ENCODE measurements around the gene SMKR1.

DNA sequence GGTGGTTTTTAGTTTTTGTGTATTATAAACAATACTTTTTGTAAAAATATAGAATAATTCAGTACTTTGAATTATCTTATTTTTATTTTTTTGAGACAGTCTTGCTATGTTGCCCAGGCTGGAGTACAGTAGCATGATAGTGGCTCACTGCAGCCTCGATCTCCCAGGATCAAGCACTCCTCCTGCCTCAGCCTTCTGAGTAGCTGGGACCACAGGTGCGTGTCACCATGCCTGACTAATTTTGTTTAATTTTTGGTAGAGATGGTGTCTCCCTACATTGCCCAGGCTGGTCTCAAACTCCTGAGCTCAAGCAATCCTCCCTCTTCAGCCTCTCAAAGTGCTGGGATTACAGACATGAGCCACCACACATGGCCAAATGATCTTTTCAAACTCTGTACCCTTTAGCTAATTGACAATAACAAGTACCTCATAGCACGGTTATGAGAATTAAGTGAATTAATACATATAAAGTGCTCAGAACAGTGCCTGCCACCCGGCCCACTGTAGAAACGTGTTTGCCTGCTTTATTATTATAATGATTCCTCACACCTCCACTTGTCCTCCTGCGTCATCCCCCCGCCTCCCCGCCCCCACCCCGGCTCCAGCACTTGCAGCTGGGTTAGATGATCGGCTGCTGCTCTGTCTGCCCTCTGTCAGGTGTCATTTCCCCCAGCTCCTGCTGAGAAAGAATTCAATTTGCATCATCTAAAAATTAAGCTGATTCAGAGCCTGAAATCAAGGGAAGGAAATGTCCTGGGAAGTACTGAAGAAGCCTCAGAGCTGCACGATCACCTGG is 55.6 kb downstream of the SMKR1 start:
- TF ChIP-seq POLR2AphosphoS5 (IDR thresholded peaks at IDR 0.05; ENCODE audit: low read depth, low read length) (no peak), SIN3A (IDR thresholded peaks at IDR 0.05; ENCODE audit: borderline replicate concordance, insufficient read depth, low read depth, low read length) (no peak)
- TF ChIP-seq, protein P1, sequence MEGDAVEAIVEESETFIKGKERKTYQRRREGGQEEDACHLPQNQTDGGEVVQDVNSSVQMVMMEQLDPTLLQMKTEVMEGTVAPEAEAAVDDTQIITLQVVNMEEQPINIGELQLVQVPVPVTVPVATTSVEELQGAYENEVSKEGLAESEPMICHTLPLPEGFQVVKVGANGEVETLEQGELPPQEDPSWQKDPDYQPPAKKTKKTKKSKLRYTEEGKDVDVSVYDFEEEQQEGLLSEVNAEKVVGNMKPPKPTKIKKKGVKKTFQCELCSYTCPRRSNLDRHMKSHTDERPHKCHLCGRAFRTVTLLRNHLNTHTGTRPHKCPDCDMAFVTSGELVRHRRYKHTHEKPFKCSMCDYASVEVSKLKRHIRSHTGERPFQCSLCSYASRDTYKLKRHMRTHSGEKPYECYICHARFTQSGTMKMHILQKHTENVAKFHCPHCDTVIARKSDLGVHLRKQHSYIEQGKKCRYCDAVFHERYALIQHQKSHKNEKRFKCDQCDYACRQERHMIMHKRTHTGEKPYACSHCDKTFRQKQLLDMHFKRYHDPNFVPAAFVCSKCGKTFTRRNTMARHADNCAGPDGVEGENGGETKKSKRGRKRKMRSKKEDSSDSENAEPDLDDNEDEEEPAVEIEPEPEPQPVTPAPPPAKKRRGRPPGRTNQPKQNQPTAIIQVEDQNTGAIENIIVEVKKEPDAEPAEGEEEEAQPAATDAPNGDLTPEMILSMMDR (IDR thresholded peaks at IDR 0.05), result no peak
- TF ChIP-seq, protein P2, sequence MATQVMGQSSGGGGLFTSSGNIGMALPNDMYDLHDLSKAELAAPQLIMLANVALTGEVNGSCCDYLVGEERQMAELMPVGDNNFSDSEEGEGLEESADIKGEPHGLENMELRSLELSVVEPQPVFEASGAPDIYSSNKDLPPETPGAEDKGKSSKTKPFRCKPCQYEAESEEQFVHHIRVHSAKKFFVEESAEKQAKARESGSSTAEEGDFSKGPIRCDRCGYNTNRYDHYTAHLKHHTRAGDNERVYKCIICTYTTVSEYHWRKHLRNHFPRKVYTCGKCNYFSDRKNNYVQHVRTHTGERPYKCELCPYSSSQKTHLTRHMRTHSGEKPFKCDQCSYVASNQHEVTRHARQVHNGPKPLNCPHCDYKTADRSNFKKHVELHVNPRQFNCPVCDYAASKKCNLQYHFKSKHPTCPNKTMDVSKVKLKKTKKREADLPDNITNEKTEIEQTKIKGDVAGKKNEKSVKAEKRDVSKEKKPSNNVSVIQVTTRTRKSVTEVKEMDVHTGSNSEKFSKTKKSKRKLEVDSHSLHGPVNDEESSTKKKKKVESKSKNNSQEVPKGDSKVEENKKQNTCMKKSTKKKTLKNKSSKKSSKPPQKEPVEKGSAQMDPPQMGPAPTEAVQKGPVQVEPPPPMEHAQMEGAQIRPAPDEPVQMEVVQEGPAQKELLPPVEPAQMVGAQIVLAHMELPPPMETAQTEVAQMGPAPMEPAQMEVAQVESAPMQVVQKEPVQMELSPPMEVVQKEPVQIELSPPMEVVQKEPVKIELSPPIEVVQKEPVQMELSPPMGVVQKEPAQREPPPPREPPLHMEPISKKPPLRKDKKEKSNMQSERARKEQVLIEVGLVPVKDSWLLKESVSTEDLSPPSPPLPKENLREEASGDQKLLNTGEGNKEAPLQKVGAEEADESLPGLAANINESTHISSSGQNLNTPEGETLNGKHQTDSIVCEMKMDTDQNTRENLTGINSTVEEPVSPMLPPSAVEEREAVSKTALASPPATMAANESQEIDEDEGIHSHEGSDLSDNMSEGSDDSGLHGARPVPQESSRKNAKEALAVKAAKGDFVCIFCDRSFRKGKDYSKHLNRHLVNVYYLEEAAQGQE (IDR thresholded peaks at IDR 0.05; ENCODE audit: insufficient read depth in 1 of 2, low read depth in 2 of 2, low read length in 1 of 2), result no peak

Measured in Panc1 (cell line).